RCC 7860 (cell line): ENCODE measurements around the gene RNF217.
A peak's percentile ranks its signal among the peaks of the same experiment; 100 is the strongest.

Source experiments
- DNase-seq: peaks from one replicate; pipeline ENCODE4 v3.0.0-alpha.2; 2015; ENCODE audit warnings: low spot score
- FAIRE-seq: peaks from 2 replicates; lab custom pipeline; 2012; peaks lifted over from hg19 to GRCh38; lab: Jason Lieb, UNC

The RNF217 gene

GRCh38 chr6:124987999-124988591, 25.9 kb downstream of the RNF217 start:
- no peak for DNase-seq
- no peak for FAIRE-seq

- no peak for DNase-seq
- FAIRE-seq, result no peak
Measured at GRCh38 chr6:124989136-124989983, 27.1 kb downstream of the RNF217 start.

- FAIRE-seq (no peak), DNase-seq (no peak)
Measured at GRCh38 chr6:124990988-124991387, 28.8 kb downstream of the RNF217 start.

DNA sequence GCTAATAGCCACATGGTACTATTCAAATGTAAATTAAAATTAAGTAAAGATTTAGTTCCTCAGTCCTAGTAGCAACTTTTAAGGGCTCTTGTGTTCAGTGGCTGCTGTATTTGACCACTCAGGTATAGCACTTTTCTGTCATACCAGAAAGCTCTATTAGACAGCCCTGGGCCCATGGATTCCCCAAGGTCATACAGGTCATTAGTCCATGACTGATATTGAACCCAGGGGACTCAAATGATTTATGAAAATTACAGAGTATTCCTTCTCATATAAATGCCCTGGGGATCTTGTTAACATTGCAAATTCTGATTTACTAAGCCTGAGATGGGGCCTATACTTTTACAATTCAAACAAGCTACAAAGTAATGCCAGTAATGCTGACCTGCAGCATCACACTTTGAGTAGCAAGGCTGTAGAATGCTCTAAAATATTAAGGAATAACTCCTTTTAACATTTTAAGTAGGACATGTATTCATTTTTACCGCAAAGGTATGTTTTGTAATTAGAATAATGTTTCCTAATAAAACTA, 29.6 kb downstream of the RNF217 start:
- FAIRE-seq (no peak), DNase-seq (no peak)

GRCh38 chr6:124993327-124993726, 31.1 kb downstream of the RNF217 start:
- DNase-seq, result no peak
- no peak for FAIRE-seq

DNA sequence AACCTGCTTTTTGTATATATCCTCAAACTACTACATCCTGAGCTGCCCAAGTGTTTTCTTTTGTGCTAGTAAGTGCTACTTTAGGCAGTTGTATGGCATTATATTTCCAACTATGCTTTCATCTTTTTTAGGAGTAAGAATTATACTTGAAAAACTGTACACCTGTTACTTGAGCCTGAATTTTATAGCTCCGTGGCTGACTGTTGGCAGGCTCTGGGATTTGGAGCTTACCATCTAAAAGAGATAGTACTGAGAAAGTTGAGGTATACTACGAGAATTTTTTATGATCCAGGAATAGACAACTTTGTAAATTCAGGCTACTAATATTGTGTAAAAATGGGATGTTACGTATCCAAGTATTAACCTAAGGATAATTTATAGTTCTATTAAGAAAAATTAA, 32.4 kb downstream of the RNF217 start:
- FAIRE-seq, result no peak

GRCh38 chr6:124995131-124995530, 32.9 kb downstream of the RNF217 start:
- DNase-seq, result no peak
- no peak for FAIRE-seq

More for the DNA sequence above, 32.4 kb downstream of the RNF217 start:
- no peak for DNase-seq

DNA sequence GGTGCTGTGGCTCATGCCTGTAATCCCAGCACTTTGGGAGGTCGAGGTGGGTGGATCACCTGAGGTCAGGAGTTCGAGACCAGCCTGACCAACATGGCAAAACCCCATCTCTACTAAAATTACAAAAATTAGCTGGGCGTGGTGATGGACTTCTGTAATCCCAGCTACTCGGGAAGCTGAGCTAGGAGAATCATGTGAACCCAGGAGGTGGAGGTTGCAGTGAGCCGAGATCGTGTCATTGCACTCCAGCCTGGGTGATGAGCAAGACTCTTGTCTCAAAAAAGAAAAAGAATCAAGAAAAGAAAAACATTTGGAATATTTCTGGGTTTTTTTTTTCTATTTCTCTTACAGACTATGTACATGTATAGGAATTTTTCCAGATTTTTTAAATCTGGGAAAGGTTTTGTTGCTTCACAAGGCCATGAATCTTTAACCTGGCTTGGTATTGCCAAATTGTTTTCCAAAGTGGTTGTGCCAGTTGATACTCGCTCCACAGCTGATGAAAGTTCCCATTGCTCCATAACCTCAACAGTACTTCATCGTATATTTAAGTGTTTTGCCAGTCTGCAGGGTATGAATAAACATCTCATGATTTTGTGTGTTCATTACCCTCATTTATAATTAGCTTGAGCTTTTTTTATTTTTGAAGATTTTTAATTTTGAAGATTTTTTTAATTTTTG, 33.5 kb downstream of the RNF217 start:
- no peak for DNase-seq
- FAIRE-seq, result no peak

GRCh38 chr6:124996411-124996810, 34.2 kb downstream of the RNF217 start:
- DNase-seq, result no peak
- no peak for FAIRE-seq

- DNase-seq (no peak), FAIRE-seq (no peak)
Measured at GRCh38 chr6:124997196-124997875, 35.1 kb downstream of the RNF217 start.

DNA sequence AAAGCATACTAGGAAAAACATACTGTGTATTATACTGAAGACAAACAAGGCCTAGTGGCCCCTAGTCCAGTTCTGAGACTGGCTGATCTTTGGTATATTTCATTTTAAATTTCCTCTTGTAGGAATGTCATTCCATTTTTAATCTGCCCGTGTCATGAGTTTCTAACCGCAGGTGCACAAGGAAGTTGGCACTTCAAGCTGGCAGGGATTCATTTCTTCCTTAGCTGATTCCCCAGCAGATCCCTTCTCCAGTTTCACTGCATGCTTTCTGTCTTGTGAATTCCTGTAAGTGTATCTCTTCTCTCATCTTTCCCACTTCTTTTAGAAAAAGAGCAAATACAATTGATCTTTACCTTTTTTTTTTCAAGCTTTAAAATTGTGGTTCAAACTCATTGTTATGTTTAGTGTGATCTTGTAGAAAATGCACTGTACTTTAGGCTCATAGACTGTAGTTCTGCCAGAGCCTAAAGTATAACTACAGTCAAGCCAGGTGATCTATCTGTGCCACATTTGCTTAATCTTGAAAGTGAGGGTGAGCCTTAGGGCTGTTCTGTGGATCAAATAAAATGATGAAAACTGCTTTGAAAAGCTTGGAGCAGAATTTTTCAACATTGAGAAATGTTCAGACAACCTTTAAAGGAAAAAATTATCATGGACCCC, 37.0 kb downstream of the RNF217 start:
- peak; percentile 34 for FAIRE-seq
- no peak for DNase-seq

GRCh38 chr6:125001684-125002405, 39.6 kb downstream of the RNF217 start:
- FAIRE-seq (no peak), DNase-seq (peak; percentile 27)

DNA sequence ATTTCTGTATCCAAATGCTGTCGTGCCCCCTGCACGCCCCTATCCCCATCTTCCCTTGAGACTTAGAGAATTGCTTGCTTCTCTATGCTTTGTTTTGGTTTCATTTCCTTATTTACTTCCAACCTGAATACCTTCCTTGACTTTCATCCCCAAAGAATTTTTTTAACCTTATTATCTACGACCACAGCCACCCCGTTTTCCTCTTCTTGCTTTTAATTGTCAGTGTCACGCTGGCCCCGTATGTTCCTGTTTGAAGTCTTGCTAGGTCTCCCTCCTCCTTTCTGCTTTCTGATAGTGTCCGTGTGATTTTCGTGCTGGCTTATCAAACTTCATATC, 40.1 kb downstream of the RNF217 start:
- DNase-seq (no peak), FAIRE-seq (no peak)

- no peak for FAIRE-seq
- no peak for DNase-seq
Measured at GRCh38 chr6:125003070-125003469, 40.8 kb downstream of the RNF217 start.

DNA sequence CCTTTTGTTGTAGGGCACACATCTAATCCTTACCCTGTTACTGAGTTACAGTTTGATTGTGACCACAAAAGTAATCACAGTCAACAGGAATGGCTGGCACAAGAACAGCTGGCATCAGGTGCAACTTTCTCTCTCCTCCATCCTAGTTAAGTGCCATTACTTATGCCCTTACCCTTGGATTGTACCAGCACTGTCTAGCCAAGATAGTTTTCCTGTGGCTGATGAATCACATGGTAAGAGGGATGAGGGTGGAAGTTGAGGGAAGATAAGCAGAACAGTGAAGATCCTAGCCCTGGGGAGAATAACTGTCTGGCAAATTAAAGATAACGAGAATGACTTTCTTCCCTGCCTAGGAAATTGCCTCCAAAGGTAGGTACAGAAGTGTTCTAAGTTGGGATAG, 42.0 kb downstream of the RNF217 start:
- DNase-seq (peak; percentile 61), FAIRE-seq (peak; percentile 92)

- FAIRE-seq, result no peak
- DNase-seq, result no peak
Measured at GRCh38 chr6:125004797-125005595, 42.8 kb downstream of the RNF217 start.

DNA sequence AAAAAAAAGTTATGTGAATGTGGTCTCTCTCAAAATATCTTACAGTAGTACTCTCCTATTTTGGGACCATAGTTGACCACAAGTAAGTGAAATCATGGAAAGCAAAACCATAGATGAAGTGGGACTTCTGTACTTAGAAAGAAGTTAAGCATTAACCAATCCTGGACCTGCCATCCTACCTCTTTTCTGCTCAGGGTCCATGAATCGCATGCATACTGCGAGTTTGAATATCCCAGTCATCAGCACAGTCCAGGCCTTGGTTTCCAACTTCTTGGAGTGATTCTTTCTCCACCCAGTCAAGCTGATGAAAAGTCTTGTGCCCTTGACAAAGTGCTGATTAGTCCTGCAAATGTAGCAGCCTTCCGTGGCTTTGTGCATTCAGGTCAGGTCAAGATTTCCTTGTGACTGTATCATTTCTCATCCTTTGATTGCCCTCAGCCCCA, 46.0 kb downstream of the RNF217 start:
- DNase-seq (peak; percentile 98), FAIRE-seq (peak; percentile 98)

DNA sequence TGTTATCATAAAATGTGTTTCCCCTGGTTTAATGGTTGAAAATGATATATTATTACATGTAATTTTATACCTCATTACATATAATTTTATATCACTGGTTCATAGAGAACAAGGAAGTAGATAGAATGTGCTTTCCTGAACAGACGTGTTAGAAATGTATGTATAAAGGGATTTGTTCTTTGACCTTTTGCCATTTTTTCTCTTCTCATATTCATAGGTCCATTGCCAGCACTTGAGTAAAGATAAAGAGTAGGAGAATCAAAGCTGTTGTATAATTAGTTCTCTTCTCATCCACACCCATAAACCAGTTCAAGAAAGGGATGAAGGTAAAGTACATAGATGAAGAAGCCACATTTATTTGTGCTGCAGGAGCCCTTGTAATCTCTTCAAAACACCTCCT, 46.7 kb downstream of the RNF217 start:
- FAIRE-seq (no peak), DNase-seq (no peak)

DNA sequence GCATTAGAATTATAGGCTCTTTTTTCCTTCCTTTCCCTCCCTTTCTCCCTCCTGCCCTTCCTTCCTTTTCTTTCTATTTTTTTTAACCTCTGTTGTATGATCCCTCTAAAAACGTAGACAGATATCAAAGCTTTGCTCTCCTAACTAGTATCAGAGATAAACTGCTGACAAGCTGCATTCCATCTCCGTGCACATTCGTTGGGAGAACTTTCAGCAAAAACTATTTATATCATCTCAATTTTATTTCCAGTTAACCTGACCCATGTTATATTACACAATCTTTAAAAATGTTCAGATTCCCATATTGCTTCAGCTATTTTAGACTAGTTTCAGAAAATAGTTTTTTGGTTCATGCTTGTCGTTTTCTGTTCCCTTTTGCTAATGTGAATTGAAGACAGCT, 47.3 kb downstream of the RNF217 start:
- DNase-seq (no peak), FAIRE-seq (no peak)
